KOPT-K1 (cell line): ENCODE measurements around the gene BZW1.

Source experiments
- H3K27ac ChIP-seq: fragments of 200-600 bp; sonication (generic); 2 replicates; pipeline ENCODE4 v1.5.1; 2016; ENCODE audit warnings: antibody characterized with exemption, mild to moderate bottlenecking, low read depth, low read length; ENCODE audit not compliant: poor library complexity, severe bottlenecking
- H3K36me3 ChIP-seq: fragments of 200-600 bp; sonication (generic); 2 replicates; pipeline ENCODE4 v1.5.1; 2017; ENCODE audit warnings: antibody characterized with exemption, mild to moderate bottlenecking, low read length, moderate library complexity; ENCODE audit not compliant: insufficient read depth
- H3K9me3 ChIP-seq: fragments of 200-600 bp; sonication (generic); 2 replicates; pipeline ENCODE4 v1.5.1; 2017; ENCODE audit warnings: antibody characterized with exemption, low read length, mild to moderate bottlenecking; ENCODE audit not compliant: insufficient read depth, poor library complexity, severe bottlenecking

Gene BZW1

DNA sequence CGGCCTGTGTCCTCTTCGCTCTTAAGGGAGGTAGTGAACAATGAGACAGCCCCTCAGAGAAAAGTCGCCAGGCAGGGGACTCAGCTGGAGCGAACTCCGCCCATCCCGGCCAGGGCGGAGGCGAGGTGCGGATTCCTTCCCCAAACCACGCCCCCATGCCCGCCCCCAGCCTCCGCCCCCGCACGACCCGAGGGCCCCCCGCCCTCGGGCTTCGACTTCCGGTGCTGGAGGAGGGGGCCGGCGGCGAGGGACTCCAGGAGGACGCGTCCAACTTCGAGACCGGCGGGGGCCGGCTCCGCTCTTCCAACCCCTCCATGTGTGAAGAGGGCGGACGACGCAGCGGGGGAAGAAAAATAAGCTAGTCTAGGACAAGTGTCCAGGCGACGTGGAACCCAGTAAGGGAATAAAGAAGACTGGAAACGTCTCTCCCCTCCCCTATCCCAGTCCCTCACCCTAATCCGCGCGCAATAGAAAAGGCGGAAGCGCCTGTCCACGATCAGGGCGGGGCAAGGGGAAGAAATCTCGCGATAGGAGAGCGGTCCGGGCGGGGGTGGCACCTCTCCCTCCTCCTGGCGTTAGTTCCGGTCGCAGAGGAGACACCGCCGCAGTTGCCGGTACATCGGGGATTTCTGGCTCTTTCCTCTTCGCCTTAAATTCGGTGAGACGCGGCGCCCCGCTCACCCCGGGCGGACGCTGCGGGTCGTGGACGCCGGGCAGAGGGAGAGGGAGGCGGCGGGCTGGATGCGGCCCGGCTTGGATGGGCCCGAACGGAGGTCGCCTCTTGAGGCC is at the start of gene BZW1:
TSS of gene BZW1 (plus strand) at position 578 of the 789 bp plus-strand sequence. CDS start 1,308 bp downstream, outside the sequence.
- H3K27ac ChIP-seq = peak within 1 kb of the TSS; percentile 96
- H3K36me3 ChIP-seq = peaks cover 37% of the 10 kb centered on the region
- H3K9me3 ChIP-seq = no peaks in the 10 kb centered on the region

DNA sequence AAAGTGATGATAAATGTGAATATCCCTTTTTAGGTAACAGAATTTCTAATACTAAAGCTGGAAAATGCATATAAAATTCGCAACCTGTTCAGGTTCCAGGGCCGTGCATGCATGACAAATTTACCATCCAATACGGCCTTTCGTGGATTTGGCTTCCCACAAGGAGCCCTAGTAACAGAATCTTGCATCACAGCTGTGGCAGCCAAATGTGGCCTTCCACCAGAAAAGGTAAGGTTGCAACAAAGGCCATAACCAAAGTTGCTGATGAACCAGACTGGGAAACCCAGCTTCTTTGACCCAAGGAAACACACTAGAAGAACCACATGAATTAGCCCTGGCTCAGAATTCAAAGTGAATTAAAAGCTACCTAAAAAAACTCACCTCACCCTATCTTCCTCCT is 49.6 kb upstream of the BZW1 start:
- H3K36me3 ChIP-seq = no peaks in the 10 kb centered on the region
- H3K9me3 ChIP-seq = no peaks in the 10 kb centered on the region
- no peak overlapping the region for H3K27ac ChIP-seq

DNA sequence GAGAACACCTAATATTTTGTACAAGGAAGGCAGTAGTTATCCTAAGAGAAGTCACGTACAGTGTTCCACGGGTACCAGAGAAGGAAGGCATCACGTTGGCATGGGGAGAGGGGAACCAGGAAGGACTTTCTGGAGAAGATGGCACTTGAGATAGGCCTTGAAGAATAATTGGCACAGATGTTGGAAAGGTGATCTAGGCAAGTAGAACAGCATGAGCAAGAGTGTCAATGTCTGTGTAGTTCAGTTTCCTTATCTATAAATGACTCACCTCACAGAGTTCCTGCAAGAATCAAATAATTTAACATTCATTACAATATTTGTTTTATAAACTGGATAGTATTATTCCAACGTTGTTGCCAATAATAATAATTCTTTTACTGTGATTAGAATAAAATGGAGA is 48.3 kb upstream of the BZW1 start:
- H3K36me3 ChIP-seq = no peaks in the 10 kb centered on the region
- H3K27ac ChIP-seq = no peak overlapping the region
- H3K9me3 ChIP-seq = no peaks in the 10 kb centered on the region

DNA sequence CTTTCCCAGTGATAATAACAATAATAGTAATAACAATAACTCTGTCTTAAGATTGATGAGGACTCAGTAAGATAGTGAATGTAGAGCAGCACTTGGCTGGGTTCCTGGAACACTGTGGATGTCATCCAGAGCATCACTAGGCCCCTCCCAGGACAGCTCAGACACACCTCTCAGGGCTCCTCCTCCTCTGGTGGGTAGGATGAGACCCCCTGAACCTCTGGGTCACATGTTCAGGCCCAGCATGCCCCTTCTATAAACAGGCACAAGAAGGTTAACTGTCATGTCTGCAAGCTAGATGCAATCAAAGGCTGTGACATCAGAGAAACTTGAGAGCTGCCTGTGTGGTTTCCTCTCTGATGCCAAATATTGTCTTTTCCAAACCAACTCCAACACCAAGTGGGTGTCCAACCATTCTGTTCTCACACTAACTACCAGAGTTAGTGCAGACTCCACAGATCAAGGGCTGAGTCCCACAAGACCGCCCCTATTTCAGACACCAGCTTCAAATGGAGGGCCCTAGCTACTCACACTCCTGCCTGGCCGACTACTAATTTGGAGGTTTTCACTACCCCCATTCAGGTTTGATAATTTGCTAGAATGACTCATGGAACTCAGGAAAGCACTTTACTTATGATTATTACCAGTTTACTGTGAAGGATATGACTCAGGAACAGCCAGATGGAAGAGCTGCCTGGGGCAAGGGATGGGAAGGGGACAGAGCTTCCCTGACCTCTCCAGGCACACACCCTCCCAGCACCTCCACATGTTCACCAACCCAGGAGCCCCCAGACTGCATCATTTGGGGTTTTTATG is 46.4 kb upstream of the BZW1 start:
- H3K9me3 ChIP-seq = no peaks in the 10 kb centered on the region
- no peaks in the 10 kb centered on the region for H3K36me3 ChIP-seq
- peak overlapping the region; percentile 37 for H3K27ac ChIP-seq

DNA sequence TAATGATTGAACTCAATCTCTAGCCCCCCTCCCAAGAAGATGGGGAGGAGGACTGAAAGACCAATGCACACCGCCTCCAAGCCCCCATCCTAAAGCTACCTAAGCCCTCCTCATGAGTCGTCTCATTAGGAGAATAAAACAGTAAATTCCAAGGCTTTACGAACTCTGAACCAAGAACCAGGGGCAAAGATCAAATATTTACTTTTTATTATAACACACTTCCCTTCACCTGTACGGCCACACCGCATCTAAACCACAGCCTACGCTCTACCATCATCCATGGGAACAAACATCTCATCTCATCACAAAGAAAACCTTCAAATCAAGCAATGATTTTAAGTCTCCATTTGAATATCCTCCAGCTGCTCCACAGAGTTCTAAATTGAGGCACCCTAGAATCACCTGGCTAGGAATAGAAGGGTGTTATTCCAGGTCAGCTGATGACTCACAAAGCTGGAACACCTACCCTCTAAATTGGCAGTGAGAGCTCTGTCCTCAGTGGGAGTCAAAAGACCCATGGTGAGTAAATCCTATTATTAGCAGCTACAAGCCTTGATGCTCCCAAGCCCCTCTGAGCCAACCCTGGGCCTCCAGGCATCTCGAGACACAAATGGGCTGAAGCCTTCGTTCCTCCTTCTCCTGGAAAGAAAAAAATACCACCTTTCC is 45.6 kb upstream of the BZW1 start:
- Histone ChIP-seq H3K27ac (peak overlapping the region; percentile 37), H3K36me3 (no peaks in the 10 kb centered on the region), H3K9me3 (no peaks in the 10 kb centered on the region)

DNA sequence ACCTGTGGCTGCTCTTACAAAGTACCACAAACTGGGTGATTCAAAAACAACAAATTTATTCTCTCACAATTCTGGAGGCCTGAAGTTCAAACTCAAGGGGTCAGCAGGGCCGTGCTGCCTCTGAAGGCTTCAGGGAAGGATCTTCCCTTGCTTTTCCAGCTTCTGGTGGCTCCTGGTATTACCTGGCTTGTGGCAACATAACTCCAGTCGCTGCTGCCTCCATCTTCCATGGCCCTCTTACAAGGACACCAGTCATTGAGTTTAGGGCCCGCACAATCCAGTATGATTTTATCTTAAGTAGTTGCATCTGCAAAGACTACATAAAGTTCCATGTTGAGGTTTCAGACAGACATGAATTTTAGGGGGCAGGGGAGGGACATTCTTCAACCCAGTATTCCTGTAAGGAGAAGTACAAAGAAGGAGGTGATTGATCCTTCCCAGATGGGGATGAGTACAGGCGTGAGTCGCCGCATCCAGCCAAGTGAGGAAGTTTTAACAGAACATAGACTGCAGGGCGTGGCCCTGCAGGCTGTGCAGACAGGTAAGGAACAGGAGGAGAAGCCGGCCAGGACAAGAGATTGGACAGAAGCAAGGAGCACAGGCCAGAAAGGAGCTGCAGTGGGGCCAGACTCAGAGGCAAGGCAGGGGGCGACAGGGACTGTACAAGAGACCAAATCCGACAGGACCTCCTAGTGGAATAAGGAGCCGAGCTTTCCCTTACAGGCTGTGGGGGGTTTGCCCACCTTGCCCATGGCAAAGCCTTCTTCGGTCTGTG is 44.4 kb upstream of the BZW1 start:
- H3K9me3 ChIP-seq = no peaks in the 10 kb centered on the region
- no peak overlapping the region for H3K27ac ChIP-seq
- H3K36me3 ChIP-seq = no peaks in the 10 kb centered on the region

DNA sequence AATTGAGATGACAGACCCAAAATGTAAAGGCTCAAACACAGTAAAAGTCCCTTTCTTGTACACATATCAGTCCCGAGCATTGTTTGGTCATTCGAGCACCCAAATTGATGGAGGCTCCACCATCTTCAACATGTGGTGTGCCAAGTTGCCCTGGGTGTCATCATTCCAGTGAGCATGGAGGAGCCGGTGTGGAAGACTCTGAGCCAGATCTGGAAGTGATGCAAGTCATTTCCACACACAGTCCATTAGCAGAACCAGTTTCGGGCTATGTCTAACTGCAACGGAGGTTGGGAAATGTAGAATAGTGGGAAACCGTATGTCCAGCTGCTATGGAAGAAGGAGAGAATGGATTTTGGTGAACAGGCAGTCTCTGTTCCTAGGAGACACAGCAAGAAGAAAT is 40.9 kb upstream of the BZW1 start:
- H3K9me3 ChIP-seq = peaks cover 11% of the 10 kb centered on the region
- no peak overlapping the region for H3K27ac ChIP-seq
- no peaks in the 10 kb centered on the region for H3K36me3 ChIP-seq

DNA sequence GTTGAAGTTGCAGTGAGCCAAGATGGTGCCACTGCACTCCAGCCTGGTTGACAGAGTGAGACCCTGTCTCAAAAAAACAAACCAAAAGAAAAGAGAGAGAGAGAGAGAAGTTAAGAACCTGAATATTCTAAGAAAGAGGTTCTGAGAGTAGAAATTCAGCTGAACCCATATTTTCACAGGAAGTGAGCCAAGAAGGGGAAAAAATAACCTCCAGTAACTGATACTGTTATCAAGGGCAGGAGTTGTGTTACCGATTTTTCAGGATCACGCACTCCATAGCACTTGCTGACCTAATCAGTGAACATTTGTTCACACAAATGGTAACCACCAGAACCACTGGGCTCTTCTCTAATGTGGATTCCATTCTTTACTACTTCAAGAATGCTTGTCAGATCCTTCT is 39.1 kb upstream of the BZW1 start:
- H3K36me3 ChIP-seq = no peaks in the 10 kb centered on the region
- peaks cover 11% of the 10 kb centered on the region for H3K9me3 ChIP-seq
- no peak overlapping the region for H3K27ac ChIP-seq

DNA sequence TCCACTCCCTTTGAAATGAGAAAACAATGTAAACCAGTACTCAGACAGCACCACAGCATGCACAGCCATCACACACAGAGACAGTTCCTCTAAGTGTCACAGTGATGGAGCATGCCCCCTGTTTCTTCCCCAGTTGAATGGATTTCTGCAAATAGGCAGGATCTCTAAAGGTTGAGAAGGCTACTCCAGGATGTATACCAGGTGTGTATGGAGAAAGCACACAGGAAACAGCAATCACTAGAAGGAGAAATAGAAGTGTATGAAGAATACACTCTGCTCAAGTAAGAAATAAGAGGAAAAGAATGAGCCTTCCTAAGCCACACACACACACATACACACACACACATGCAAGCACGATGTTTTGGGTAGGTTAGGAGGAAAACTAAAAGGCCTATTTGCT is 38.6 kb upstream of the BZW1 start:
- no peaks in the 10 kb centered on the region for H3K36me3 ChIP-seq
- H3K27ac ChIP-seq = no peak overlapping the region
- peaks cover 11% of the 10 kb centered on the region for H3K9me3 ChIP-seq

DNA sequence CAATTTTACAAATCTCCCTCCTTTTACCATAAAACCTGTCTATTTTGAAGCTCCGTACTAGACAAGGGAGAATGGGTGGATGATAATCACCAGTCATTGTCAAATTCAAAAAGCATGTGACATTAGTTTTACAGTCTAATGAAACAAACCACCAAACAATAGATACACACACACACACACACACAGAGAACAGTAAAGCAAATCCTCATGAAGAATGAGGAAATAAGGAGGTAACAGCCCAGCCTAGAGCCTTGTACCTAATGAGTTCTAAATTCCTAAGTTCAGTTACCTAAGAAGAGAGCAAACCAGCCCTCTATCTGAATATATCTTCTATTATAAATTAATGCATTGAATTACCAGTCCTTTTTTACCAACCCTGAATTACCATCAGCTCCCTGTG is 36.8 kb upstream of the BZW1 start:
- peaks cover 11% of the 10 kb centered on the region for H3K9me3 ChIP-seq
- no peak overlapping the region for H3K27ac ChIP-seq
- H3K36me3 ChIP-seq = no peaks in the 10 kb centered on the region

DNA sequence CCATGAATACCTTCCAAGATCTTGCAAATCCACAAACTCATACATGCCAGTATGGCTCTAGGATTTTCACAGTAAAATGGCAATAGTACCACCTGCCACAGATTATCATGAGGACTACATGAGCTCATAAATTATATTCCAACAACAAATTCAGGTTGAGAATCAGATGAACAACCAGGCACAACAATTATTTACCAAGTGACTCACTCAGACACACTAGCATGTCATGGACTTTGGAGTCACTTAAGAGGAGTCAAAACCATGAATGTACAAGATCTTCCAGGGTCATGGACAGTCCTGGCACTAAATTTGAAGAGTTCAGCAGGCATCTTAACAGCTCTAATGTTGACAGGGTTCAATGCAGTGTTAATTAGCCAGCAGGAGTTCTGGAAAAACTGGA is 34.4 kb upstream of the BZW1 start:
- Histone ChIP-seq H3K9me3 (peaks cover 11% of the 10 kb centered on the region), H3K27ac (no peak overlapping the region), H3K36me3 (no peaks in the 10 kb centered on the region)

DNA sequence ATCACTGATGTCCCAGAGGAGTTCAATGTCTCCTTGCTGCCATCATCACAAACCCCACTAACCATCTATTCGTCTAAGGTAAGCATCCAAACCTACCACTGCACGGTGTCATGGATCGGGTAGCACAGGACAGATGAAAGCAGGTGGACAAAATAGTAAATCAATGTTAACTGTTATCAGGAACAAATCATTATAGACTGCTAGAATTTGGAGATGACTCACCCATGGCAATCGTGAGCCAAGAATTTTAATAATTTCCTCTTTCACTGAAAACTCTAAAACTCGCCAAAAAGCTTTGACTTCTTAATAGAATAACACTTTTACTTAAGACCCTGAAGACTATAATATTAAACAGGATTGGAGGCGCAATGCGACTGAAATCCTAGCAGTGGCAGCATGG is 33.7 kb upstream of the BZW1 start:
- Histone ChIP-seq H3K36me3 (no peaks in the 10 kb centered on the region), H3K27ac (no peak overlapping the region), H3K9me3 (peaks cover 9% of the 10 kb centered on the region)

DNA sequence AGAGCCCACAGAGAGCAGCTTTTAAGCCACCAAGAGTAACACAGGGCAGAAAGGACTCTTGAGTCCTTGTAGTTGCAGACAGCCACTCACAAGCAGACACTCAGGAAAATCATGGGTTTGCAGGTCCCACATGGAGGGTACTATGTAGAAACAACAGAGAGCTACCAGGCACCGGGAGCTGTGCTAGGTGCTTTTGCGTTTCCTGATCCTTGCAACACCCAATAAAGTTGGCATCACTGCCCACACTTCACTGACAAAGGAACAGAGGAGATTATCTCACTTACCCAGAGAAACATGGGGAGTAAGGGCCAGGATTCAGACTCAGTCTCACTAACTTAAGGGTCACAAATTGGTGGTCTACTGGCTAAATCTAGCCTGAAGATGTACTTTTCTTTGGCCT is 32.5 kb upstream of the BZW1 start:
- Histone ChIP-seq H3K36me3 (no peaks in the 10 kb centered on the region), H3K27ac (no peak overlapping the region), H3K9me3 (no peaks in the 10 kb centered on the region)

DNA sequence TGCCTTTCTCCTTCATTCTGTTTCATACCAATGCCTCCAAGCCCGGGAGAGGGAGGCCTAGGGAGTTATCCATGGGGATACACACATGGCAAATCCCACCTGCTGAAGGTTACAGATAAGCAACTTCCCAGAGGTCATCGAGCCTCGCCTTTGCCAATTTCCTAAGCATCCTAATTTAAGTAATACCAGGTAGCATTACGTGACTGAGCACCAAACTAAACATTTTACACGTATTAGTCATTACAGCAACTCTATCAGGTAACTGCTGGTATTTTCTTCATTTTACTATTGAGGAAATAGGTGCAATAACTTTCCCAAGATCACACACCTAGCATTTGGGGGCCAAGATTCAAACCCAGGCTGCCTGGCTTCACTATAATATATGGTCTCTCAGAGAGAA is 30.1 kb upstream of the BZW1 start:
- Histone ChIP-seq H3K27ac (no peak overlapping the region), H3K9me3 (no peaks in the 10 kb centered on the region), H3K36me3 (no peaks in the 10 kb centered on the region)

DNA sequence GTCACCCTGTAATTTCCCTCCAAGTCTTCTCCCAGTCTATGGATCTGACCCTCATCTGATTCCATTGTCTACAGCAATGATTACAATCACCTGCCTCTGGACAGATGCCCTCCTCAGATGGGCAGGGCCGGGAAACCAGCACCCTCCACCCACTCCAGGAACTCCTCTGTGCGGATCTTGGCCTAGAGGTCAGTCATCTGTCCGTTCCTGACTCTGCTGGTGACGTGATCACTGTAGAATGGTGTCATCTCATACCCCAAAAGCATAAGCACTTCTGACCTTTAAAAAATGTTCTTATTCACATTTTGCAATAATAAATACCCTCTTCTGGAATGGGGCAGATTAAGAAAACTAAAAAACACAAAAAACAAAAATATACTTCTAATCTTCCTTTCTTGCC is 29.5 kb upstream of the BZW1 start:
- no peaks in the 10 kb centered on the region for H3K9me3 ChIP-seq
- no peak overlapping the region for H3K27ac ChIP-seq
- no peaks in the 10 kb centered on the region for H3K36me3 ChIP-seq
